ENCODE results near the gene TMEM63B. TPM values are rescaled to one million over a fixed set of nuclear protein-coding genes. Genes with fewer than 3 reads are reported as not detected.
"Not testable (repeated sequence)": the region's sequence is repeated elsewhere in the genome, so short reads cannot be mapped to it uniquely, and the experiment has no call there.

TMEM63B gene
- total RNA-seq, 1 donor from 2014 or later: 11.5 TPM

- Histone ChIP-seq H3K4me1 (ENCODE audit: control insufficient read depth in 3 of 3, insufficient read depth in 3 of 3, low read length in 3 of 3) (peaks cover 6 to 16% (median 15%) of the 10 kb centered on the region in 3 donors), H3K9me3 (ENCODE audit: control insufficient read depth in 3 of 3, low read length in 3 of 3) (no peaks in the 10 kb centered on the region), H3K27ac (ENCODE audit: low read depth, low read length) (no peak overlapping the region), H3K9ac (ENCODE audit: low read depth in 1 of 3, low read length in 3 of 3) (no peak overlapping the region), H3K36me3 (ENCODE audit: control insufficient read depth in 3 of 3, insufficient read depth in 3 of 3, low read length in 3 of 3) (no peaks in the 10 kb centered on the region), H3K27me3 (ENCODE audit: control insufficient read depth in 3 of 3, insufficient read depth in 3 of 3, low read length in 3 of 3) (no peaks in the 10 kb centered on the region), H3K4me3 (ENCODE audit: low read length in 3 of 3) (no peak overlapping the region)
Observed at GRCh38 chr6:44176762-44177509, 49.6 kb downstream of the TMEM63B start.

- Histone ChIP-seq H3K27me3 (ENCODE audit: control insufficient read depth in 3 of 3, insufficient read depth in 3 of 3, low read length in 3 of 3) (no peaks in the 10 kb centered on the region), H3K36me3 (ENCODE audit: control insufficient read depth in 3 of 3, insufficient read depth in 3 of 3, low read length in 3 of 3) (no peaks in the 10 kb centered on the region), H3K4me3 (ENCODE audit: low read length in 3 of 3) (no peak overlapping the region), H3K9me3 (ENCODE audit: control insufficient read depth in 3 of 3, low read length in 3 of 3) (no peaks in the 10 kb centered on the region), H3K4me1 (ENCODE audit: control insufficient read depth in 3 of 3, insufficient read depth in 3 of 3, low read length in 3 of 3) (peaks cover 2 to 13% (median 11%) of the 10 kb centered on the region in 3 donors), H3K27ac (ENCODE audit: low read depth, low read length) (peak overlapping the region; percentile 30), H3K9ac (ENCODE audit: low read depth in 1 of 3, low read length in 3 of 3) (no peak overlapping the region)
Observed at GRCh38 chr6:44177691-44178423, 50.5 kb downstream of the TMEM63B start.

GRCh38 chr6:44178424-44179071, 51.2 kb downstream of the TMEM63B start:
- Histone ChIP-seq H3K4me1 (ENCODE audit: control insufficient read depth in 3 of 3, insufficient read depth in 3 of 3, low read length in 3 of 3) (peaks cover 0 to 11% (median 8%) of the 10 kb centered on the region in 3 donors), H3K9ac (ENCODE audit: low read depth in 1 of 3, low read length in 3 of 3) (no peak overlapping the region), H3K36me3 (ENCODE audit: control insufficient read depth in 3 of 3, insufficient read depth in 3 of 3, low read length in 3 of 3) (no peaks in the 10 kb centered on the region), H3K9me3 (ENCODE audit: control insufficient read depth in 3 of 3, low read length in 3 of 3) (no peaks in the 10 kb centered on the region), H3K4me3 (ENCODE audit: low read length in 3 of 3) (no peak overlapping the region), H3K27me3 (ENCODE audit: control insufficient read depth in 3 of 3, insufficient read depth in 3 of 3, low read length in 3 of 3) (no peaks in the 10 kb centered on the region), H3K27ac (ENCODE audit: low read depth, low read length) (peak overlapping the region; percentile 30)

- Histone ChIP-seq H3K27me3 (ENCODE audit: control insufficient read depth in 3 of 3, insufficient read depth in 3 of 3, low read length in 3 of 3) (no peaks in the 10 kb centered on the region), H3K9me3 (ENCODE audit: control insufficient read depth in 3 of 3, low read length in 3 of 3) (no peaks in the 10 kb centered on the region), H3K27ac (ENCODE audit: low read depth, low read length) (no peak overlapping the region), H3K9ac (ENCODE audit: low read depth in 1 of 3, low read length in 3 of 3) (no peak overlapping the region), H3K4me1 (ENCODE audit: control insufficient read depth in 3 of 3, insufficient read depth in 3 of 3, low read length in 3 of 3) (peaks cover 0 to 11% (median 8%) of the 10 kb centered on the region in 3 donors), H3K4me3 (ENCODE audit: low read length in 3 of 3) (no peak overlapping the region), H3K36me3 (ENCODE audit: control insufficient read depth in 3 of 3, insufficient read depth in 3 of 3, low read length in 3 of 3) (no peaks in the 10 kb centered on the region)
Observed at GRCh38 chr6:44179072-44179536, 51.8 kb downstream of the TMEM63B start.

GRCh38 chr6:44179648-44180047, 52.3 kb downstream of the TMEM63B start:
- no peaks in the 10 kb centered on the region for H3K27me3 ChIP-seq (ENCODE audit: control insufficient read depth in 3 of 3, insufficient read depth in 3 of 3, low read length in 3 of 3)
- peaks cover 0 to 11% (median 8%) of the 10 kb centered on the region in 3 donors for H3K4me1 ChIP-seq (ENCODE audit: control insufficient read depth in 3 of 3, insufficient read depth in 3 of 3, low read length in 3 of 3)
- H3K4me3 ChIP-seq (ENCODE audit: low read length in 3 of 3): no peak overlapping the region
- no peaks in the 10 kb centered on the region for H3K36me3 ChIP-seq (ENCODE audit: control insufficient read depth in 3 of 3, insufficient read depth in 3 of 3, low read length in 3 of 3)
- no peaks in the 10 kb centered on the region for H3K9me3 ChIP-seq (ENCODE audit: control insufficient read depth in 3 of 3, low read length in 3 of 3)
- no peak overlapping the region for H3K9ac ChIP-seq (ENCODE audit: low read depth in 1 of 3, low read length in 3 of 3)
- H3K27ac ChIP-seq (ENCODE audit: low read depth, low read length): no peak overlapping the region

- no peaks in the 10 kb centered on the region for H3K27me3 ChIP-seq (ENCODE audit: control insufficient read depth in 3 of 3, insufficient read depth in 3 of 3, low read length in 3 of 3)
- H3K9me3 ChIP-seq (ENCODE audit: control insufficient read depth in 3 of 3, low read length in 3 of 3): no peaks in the 10 kb centered on the region
- no peak overlapping the region for H3K27ac ChIP-seq (ENCODE audit: low read depth, low read length)
- H3K4me3 ChIP-seq (ENCODE audit: low read length in 3 of 3): no peak overlapping the region
- no peak overlapping the region for H3K9ac ChIP-seq (ENCODE audit: low read depth in 1 of 3, low read length in 3 of 3)
- H3K4me1 ChIP-seq (ENCODE audit: control insufficient read depth in 3 of 3, insufficient read depth in 3 of 3, low read length in 3 of 3): peaks cover 0 to 11% (median 8%) of the 10 kb centered on the region in 3 donors
- H3K36me3 ChIP-seq (ENCODE audit: control insufficient read depth in 3 of 3, insufficient read depth in 3 of 3, low read length in 3 of 3): no peaks in the 10 kb centered on the region
Observed at GRCh38 chr6:44180406-44180805, 53.1 kb downstream of the TMEM63B start.

GRCh38 chr6:44180886-44181285, 53.5 kb downstream of the TMEM63B start:
- H3K27me3 ChIP-seq (ENCODE audit: control insufficient read depth in 3 of 3, insufficient read depth in 3 of 3, low read length in 3 of 3): no peaks in the 10 kb centered on the region
- no peak overlapping the region for H3K27ac ChIP-seq (ENCODE audit: low read depth, low read length)
- H3K9ac ChIP-seq (ENCODE audit: low read depth in 1 of 3, low read length in 3 of 3): no peak overlapping the region
- H3K4me3 ChIP-seq (ENCODE audit: low read length in 3 of 3): no peak overlapping the region
- H3K36me3 ChIP-seq (ENCODE audit: control insufficient read depth in 3 of 3, insufficient read depth in 3 of 3, low read length in 3 of 3): no peaks in the 10 kb centered on the region
- peaks cover 0 to 11% (median 8%) of the 10 kb centered on the region in 3 donors for H3K4me1 ChIP-seq (ENCODE audit: control insufficient read depth in 3 of 3, insufficient read depth in 3 of 3, low read length in 3 of 3)
- H3K9me3 ChIP-seq (ENCODE audit: control insufficient read depth in 3 of 3, low read length in 3 of 3): no peaks in the 10 kb centered on the region

GRCh38 chr6:44181784-44182183, 54.4 kb downstream of the TMEM63B start:
- not testable (repeated sequence) for H3K27ac ChIP-seq (ENCODE audit: low read depth, low read length); H3K9ac ChIP-seq (ENCODE audit: low read depth in 1 of 3, low read length in 3 of 3); H3K4me3 ChIP-seq (ENCODE audit: low read length in 3 of 3); H3K9me3 ChIP-seq (ENCODE audit: control insufficient read depth in 3 of 3, low read length in 3 of 3); H3K36me3 ChIP-seq (ENCODE audit: control insufficient read depth in 3 of 3, insufficient read depth in 3 of 3, low read length in 3 of 3); H3K27me3 ChIP-seq (ENCODE audit: control insufficient read depth in 3 of 3, insufficient read depth in 3 of 3, low read length in 3 of 3)
- peaks cover 0 to 11% (median 9%) of the 10 kb centered on the region in 3 donors for H3K4me1 ChIP-seq (ENCODE audit: control insufficient read depth in 3 of 3, insufficient read depth in 3 of 3, low read length in 3 of 3)

- Histone ChIP-seq H3K27me3 (ENCODE audit: control insufficient read depth in 3 of 3, insufficient read depth in 3 of 3, low read length in 3 of 3) (no peaks in the 10 kb centered on the region), H3K36me3 (ENCODE audit: control insufficient read depth in 3 of 3, insufficient read depth in 3 of 3, low read length in 3 of 3) (no peaks in the 10 kb centered on the region), H3K4me3 (ENCODE audit: low read length in 3 of 3) (no peak overlapping the region), H3K27ac (ENCODE audit: low read depth, low read length) (no peak overlapping the region), H3K9me3 (ENCODE audit: control insufficient read depth in 3 of 3, low read length in 3 of 3) (no peaks in the 10 kb centered on the region), H3K9ac (ENCODE audit: low read depth in 1 of 3, low read length in 3 of 3) (no peak overlapping the region), H3K4me1 (ENCODE audit: control insufficient read depth in 3 of 3, insufficient read depth in 3 of 3, low read length in 3 of 3) (peaks cover 0 to 8% (median 6%) of the 10 kb centered on the region in 3 donors)
Observed at GRCh38 chr6:44182911-44183390, 55.6 kb downstream of the TMEM63B start.

Measured in skeletal muscle tissue (tissue), 4 donors.